Endothelial cell of hepatic sinusoid (primary cell): ENCODE data around the gene MAP4K2.

ENCODE experiments used
- in situ Hi-C: cut with HindIII; loops from 2 replicates; pipeline ENCODE4 v1.10.0; 2017; ENCODE audit warnings: low sequenced_read_pairs

MAP4K2 gene

DNA sequence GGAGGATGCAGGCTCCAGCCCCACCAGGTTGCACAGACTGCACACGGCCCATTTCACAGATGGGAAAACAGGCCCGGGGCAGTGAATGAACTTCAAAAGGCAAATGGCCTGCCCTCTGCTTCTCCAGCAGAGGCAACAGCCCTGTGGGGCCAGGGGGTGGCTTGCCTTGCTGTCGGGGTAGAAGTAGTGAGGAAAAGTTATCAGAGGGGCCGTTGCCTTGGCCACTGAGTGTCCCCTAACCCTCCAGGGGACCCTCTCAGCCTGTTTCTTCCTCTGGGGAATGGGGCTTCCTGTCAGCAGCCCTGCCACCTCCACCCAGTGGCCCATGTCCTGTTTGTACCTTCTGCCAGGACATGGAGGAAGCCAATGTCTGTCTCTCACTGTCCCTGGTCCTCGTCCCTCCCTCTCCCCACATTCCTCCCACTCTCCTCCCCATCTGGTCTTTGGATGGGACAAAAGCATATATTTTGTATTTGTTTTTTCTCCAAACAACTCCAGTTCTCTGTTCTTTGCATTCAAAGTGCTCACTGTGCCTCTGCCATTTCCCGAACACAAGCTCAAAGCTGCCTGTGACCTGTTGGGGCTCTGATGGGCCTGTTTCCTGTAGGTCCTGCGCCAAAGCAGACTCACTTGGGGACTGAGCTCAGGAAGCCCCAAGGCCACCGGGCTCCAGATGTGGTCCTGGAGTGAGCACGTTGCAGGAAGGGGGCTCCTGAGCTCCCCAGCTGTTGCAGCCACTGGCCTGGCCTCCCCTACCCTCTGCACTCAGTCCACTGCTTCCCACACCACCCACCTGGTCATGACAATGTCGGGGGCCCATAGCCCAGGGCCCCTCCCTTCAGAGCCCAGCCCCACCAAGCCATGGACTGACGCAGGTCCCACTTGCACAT, 9.5 kb downstream of the MAP4K2 start:
- in situ Hi-C loops = loop anchor here (5.0 kb wide), 2 partner anchors 99 to 139 kb away; no protein-coding TSS in a partner anchor

DNA sequence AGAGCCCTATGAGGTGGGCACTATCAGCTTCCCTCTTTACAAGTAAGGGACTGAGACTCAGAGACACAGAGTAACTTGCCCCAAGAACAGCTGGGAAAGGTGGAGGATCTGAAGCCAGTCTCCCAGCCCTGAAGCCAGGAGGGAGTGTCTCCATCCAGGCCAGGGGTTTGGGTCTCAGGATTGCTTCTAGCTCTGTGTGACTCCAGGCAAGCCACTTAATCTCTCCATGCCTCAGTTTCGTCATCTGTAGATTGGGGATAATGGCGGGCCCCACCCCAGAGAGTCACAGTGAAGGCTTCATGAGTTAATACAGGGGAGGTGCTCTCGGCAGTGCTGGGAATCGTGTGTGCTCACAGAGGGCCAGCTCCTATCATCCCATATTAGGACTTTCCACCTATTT, 10.5 kb downstream of the MAP4K2 start:
- in situ Hi-C loops = loop anchor here (5.0 kb wide), 2 partner anchors 100 to 140 kb away; no protein-coding TSS in a partner anchor

DNA sequence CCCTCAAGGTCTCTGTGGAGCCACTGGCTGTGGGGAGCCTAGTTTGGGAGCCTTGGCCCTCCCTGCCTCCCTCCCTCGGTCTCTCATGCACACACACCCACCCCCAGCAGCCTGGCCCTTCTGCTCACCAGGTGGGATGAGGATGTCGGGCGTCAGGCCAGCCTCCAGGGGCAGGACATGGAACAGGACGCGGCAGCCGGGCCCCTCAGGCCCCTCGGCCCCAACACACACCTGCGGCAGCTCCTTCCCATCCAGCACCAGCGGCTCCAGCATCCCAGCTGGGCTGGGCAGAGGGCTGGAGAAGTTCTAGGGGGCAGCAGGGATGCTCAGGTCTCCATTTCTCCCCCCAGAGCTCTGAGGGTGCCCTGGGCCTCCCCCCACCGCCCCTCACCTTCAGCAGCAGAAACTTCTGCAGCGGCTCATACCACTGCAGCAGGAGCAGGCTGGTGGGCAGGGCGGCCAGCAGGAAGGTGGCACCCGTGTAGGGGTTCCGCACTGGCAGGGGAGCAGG, 11.2 kb downstream of the MAP4K2 start:
- in situ Hi-C loops = loop anchor here (5.0 kb wide), 2 partner anchors 100 to 140 kb away; no protein-coding TSS in a partner anchor

- in situ Hi-C loops = loop anchor here (5.0 kb wide), 2 partner anchors 102 to 142 kb away; no protein-coding TSS in a partner anchor
These were observed 12.6 kb downstream of the MAP4K2 start for GRCh38 chr11:64790205-64791095.

DNA sequence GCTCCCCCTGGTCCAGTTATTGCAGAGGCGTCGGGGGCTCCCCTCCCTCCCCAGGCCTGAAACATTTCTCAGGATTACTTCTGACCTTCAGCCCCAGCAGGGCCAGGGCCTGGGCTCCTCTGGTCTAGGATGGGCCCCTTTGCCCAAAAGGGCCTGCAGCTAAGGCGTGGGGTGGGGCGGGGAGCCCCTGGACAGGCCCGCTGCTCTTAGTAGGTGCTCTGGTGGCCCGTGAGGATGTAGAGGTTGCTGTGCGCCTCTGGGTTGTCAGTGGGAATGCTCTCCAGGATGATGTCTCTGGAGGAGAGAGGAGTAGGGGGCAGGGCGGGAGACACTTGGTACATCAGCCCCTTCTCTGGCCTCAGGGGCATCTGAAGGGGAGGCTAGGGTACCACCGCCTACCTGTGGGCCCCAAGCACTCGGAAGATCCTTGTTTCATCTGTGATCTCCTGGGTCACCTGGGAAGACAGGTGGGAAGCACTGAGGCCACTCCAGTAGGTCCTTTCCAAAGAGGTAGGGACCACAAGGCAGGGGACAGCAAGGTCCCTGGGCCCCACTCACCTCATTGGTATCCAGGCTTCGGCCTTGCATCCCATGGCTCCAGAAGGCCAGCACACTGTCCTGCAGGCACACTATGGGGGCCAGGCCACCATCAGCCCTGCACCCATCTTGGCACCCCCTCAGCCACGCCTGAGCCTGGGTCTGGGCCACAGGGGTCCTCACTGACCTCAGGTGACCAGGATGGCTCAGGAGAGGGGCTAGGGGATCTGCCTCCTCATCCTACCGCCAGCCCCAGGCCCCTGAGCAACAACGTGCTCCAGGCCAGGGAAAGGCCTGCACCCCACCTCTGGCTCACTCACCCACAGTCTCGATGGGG, 13.4 kb downstream of the MAP4K2 start:
- in situ Hi-C loops = loop anchor here (5.0 kb wide), 2 partner anchors 103 to 143 kb away; no protein-coding TSS in a partner anchor

DNA sequence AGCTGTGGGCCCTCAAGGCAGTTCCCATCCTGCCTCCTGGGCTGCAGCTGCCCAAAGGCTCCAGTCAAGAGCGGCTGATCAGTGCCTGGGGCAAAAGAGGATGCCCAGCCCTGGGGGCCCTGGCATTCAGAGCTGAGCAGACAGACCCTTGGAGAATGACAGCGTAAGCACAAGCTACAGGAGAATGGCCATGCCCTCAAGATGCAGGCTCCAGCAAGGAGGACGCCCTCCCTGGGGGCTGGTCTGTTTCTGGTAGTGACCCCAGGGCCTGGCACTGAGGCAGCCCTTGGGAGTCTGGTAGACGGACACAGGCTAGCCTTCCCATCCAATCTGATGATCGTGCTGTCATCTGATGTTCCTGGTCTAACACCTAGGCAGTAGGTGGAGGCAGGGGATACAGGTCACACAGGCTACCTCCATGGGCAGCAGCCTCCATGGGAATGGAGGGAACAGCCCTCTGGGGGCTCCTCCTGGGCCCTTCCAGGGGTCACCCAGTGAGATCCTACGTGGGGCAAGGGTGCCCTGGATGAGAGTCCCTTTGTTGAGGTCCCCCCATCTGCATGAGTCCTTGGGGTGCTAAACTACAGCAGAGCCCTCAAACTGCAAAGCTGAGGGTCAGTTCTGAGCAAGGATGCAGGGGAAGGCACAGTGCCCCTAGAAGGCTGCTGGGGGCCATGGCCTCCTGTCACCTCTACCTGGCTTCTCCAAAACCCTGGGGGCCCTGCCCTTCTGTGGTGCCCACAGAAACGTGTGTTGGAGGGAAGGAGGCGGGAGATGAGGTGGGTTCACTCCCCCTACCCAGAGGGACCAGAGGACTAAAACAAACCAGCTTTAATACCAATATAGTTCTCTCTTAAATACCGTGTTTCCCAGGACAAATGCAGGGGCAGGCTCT, 14.4 kb downstream of the MAP4K2 start:
- in situ Hi-C loops = no loop called here

- in situ Hi-C loops = no loop called here
These were observed 15.3 kb downstream of the MAP4K2 start for GRCh38 chr11:64787526-64788320.

- in situ Hi-C loops = no loop called here
These were observed 16.7 kb downstream of the MAP4K2 start for GRCh38 chr11:64786308-64786707.

- in situ Hi-C loops = no loop called here
These were observed 18.0 kb downstream of the MAP4K2 start for GRCh38 chr11:64784813-64785581.

DNA sequence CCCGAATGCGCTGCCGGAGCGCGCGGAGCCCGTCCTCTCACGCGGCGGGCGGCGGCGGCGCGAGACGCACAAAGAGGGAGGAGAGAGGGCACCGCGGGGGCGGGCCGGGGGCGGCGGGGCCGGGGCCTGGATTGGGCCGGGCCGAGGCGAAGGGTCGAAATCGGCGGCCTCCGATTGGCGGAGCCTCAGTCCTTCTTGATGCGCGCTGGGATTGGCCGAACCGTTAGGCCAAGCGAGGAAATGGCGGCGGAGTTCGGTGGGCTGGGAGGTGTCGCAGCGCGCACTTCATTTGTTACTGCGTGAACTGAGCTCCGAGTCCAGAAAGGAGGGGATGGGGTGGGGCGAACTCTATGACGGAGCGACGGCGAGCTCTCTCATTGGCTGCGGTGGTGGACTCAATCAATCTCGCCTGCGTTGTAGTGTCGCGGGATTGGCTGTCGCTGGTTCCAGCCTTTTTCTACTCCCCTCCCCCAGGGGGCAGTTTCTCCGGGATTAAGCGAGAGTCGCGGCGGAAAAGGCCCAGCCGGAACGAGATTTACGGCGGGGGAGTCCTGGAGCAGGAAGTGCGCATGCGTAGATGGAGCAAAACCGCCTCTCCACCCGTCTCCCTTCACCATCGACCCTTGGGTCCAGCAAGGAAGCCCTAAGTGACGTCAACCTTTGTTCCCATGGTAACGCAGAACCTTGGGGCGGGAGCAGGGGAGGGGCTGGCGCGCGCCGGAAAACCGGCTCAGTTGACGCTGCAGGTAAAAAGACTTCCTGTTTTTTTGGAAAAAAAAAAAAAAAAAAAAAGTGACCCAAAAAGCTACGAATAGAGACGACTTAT, 24.3 kb downstream of the MAP4K2 start, which contains the start of gene SF1:
SF1 (minus strand) TSS at position 70 of the 826 bp plus-strand sequence. CDS start 150 bp downstream, outside the sequence.
- in situ Hi-C loops = loop anchor here (10.0 kb wide), 1 partner anchor 76 kb away; no protein-coding TSS in a partner anchor

GRCh38 chr11:64778223-64778472, 24.9 kb downstream of the MAP4K2 start:
- in situ Hi-C loops = loop anchor here (10.0 kb wide), 1 partner anchor 77 kb away; no protein-coding TSS in a partner anchor

GRCh38 chr11:64777449-64778222, 25.4 kb downstream of the MAP4K2 start:
- in situ Hi-C loops = loop anchor here (10.0 kb wide), 1 partner anchor 77 kb away; no protein-coding TSS in a partner anchor

DNA sequence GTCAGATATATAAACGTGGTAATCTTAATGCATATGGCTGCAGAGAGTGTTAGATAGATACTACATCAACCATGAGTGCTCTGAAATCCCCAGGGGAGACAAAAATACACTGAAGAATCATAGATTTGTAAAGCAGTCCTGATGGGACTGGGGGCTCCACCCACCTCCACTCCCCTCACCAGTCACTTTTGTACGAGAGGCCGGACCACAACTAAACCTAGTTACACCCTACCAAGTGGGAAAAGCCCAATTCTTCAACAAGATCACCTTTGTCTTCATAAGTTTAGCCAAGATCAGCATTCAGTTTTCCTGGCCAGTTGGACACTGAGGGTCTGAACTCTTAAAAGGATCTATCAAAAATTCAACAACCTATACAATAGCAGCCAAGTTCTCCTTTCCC, 26.1 kb downstream of the MAP4K2 start:
- in situ Hi-C loops = loop anchor here (10.0 kb wide), 1 partner anchor 78 kb away; no protein-coding TSS in a partner anchor

DNA sequence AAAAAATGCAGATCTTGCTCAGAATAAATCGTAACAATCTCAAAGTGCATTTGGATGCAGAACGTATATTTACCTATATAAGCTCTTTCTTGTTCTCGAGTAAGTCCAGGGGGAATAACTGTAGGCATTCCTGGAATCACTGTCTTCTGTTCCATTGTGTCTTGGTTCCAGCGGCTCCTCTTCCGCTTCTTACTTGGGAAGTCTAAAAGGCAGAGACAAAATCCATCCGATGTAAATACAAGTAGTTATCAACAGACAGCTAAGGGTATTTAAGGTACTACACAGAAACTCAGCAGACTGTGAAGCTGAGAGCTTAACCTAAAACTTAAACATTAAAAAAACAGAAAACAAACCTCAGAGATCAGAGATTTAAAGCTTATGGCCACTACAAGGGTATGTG, 26.6 kb downstream of the MAP4K2 start:
- in situ Hi-C loops = loop anchor here (10.0 kb wide), 1 partner anchor 78 kb away; no protein-coding TSS in a partner anchor

DNA sequence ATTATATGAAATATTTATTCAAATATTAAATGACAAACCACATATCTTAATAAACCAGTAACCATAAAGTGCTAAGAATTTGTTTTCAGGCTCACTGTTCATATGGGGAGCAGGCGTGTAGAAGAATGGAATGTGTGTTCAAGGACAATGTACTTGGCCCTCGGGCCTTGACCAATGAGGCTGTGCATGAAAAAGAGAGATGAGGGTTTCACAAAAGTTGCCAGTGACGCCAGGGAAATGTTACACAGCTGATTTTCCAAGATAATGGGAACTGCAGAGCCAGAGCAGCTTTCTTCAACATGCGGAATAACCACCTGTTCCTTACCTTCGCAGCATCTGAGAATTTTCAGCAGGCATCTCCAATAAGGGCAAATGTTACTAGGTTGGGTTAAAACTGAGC, 28.9 kb downstream of the MAP4K2 start:
- in situ Hi-C loops = loop anchor here (10.0 kb wide), 1 partner anchor 81 kb away; no protein-coding TSS in a partner anchor
